DMS114 treated with DMSO at 0.1 percent for 48 hours (cell line): Measurements from ENCODE around the gene FREY1.
A peak's percentile ranks its signal among the peaks of the same experiment; 100 is the strongest.

Experiments used
- DNase-seq: peaks from one replicate; lab custom pipeline; 2025; ENCODE audit not compliant: unreplicated experiment; lab: John Stamatoyannopoulos, UW

FREY1 gene

DNA sequence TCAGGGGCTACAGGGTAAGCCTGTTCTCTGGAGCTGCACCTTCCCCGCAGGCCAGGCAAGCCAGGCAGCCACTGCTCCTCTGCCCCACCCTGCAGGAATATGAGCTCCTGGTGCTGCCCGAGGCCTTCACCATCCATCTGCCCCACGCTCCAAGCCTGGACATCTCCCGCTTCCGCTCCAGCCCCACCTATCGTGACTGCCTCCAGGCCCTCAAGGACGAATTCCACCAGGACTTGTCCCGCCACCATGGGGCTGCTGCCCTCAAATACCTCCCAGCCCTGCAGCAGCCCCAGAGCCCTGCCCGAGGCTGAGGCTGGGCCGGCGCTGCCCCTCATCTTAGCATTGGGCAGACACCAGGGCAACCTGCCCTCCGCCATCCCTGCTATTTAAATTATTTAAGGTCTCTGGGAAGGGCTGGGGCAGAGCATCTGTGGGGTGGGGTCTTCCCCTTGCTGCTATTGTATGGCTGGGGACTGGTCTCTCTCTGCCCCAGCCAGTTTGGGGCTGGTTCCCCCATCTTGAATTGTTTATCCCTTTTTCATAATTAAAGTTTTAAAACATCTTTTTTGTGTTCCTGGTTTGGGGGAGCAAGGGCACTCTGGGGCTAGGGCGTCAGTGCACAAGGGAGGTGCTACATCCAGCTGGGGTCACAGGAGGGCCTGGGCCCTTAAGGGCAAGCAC is 21.6 kb upstream of the FREY1 start:
- no peak for DNase-seq

DNA sequence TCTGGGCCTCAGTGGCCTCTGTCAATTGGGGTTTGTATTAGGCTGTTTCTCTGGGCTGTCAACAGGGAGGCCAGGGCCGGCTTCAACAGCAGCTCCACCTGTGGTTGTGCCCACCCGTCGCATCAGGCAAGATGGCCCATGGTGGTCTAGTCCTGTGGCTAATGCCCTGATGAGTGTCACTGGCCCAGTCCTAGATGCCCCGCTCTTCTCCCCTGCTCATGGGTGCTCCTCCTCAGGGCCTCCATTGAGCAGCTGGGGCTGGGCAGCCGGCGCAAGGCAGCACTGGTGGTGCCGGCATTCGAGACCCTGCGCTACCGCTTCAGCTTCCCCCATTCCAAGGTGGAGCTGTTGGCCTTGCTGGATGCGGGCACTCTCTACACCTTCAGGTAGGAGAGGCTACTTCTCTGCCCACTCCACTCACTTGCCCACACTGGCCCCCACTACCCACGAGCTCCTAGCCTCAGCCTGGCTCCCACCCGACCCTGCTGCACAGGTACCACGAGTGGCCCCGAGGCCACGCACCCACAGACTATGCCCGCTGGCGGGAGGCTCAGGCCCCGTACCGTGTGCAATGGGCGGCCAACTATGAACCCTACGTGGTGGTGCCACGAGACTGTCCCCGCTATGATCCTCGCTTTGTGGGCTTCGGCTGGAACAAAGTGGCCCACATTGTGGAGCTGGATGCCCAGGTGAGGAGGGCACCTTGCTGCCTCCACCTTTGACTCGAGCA is 20.8 kb upstream of the FREY1 start:
- no peak for DNase-seq

DNA sequence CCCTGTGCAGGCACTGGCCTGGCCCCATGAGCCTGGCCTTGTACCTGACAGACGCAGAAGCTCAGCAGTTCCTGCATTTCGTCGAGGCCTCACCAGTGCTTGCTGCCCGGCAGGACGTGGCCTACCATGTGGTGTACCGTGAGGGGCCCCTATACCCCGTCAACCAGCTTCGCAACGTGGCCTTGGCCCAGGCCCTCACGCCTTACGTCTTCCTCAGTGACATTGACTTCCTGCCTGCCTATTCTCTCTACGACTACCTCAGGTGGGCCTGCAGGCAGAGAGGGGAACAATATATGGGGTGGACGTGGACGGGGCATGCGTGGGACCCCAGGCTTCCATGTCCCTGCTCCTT is 20.2 kb upstream of the FREY1 start:
- no peak for DNase-seq

DNA sequence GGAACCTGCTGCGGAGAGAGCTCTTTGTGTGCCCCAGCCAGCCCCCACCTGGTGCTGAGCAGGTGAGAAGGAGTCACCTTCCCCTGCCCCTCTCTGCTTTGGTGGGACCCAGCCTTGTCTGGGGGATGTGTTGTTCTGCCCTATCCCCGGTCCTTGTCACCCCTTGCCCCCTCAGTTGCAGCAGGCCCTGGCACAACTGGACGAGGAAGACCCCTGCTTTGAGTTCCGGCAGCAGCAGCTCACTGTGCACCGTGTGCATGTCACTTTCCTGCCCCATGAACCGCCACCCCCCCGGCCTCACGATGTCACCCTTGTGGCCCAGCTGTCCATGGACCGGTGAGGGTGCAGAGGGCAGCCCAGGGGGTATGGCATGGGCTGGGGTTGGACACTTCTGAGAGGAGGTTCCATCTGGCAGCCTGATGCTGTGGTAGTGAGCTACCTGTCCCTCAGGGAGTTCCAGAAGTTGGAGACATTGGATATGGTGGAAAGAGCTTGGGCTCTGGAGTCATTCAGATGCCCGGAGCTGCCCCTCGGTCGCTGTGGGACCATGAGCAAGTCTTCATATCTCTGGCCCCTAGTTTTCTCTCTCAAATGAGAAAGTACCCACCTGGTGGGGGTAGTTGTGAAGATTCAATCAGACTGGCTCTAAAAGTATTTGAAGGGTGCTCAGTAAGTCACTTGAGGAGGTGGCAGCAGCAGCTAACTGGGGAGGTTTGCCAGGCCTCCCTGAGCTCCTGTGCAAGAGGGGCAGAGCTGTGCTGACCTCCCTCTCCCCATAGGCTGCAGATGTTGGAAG is 19.7 kb upstream of the FREY1 start:
- no peak for DNase-seq

DNA sequence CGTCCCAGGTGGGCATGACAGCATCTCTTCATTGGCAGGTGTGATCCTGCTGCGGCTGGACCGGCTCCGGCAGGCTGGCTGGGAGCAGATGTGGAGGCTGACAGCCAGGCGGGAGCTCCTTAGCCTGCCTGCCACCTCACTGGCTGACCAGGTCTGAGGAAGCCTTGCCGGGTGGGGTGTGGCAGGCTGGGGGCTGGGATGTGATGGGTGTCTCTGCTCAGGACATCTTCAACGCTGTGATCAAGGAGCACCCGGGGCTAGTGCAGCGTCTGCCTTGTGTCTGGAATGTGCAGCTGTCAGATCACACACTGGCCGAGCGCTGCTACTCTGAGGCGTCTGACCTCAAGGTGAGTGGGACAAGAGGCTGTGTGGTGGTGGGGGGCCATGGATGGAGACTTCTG is 18.9 kb upstream of the FREY1 start:
- no peak for DNase-seq

DNA sequence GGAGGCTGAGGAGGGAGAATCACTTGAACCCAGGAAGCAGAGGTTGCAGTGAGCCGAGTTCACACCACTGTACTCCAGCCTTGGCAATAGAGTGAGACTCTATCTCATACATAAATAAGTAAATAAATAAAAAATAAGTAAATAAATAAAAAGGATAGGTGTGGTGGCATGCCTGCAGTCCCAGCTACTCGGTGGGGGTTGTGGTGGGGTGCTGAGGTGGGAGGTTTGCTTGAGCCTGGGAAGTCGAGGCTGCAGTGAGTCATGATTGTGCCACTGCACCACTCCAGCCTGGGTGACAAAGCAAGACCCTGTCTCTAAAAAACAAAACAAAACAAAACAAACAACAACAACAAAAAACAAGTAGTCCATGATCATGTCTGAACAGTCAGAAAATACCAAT is 18.5 kb upstream of the FREY1 start:
- no peak for DNase-seq

DNA sequence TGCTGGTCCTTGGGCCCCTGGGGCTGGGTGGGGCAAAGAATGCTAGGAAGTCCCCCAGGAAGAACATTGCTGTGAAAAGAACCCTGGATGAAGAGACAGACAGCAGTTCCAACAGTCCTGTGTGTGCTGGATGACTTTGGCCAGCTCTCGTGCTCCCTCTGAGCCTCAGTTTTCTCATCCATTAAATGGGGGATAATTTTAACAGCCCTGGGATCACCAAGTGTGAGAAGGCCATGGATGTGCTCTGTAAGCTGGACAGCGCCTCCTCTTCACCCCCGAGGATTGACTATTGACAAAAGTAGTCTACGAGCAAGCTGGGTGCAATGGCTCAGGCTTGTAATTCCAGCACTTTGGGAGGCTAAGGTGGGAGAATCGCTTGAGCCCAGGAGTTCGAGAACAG is 17.9 kb upstream of the FREY1 start:
- no peak for DNase-seq

DNA sequence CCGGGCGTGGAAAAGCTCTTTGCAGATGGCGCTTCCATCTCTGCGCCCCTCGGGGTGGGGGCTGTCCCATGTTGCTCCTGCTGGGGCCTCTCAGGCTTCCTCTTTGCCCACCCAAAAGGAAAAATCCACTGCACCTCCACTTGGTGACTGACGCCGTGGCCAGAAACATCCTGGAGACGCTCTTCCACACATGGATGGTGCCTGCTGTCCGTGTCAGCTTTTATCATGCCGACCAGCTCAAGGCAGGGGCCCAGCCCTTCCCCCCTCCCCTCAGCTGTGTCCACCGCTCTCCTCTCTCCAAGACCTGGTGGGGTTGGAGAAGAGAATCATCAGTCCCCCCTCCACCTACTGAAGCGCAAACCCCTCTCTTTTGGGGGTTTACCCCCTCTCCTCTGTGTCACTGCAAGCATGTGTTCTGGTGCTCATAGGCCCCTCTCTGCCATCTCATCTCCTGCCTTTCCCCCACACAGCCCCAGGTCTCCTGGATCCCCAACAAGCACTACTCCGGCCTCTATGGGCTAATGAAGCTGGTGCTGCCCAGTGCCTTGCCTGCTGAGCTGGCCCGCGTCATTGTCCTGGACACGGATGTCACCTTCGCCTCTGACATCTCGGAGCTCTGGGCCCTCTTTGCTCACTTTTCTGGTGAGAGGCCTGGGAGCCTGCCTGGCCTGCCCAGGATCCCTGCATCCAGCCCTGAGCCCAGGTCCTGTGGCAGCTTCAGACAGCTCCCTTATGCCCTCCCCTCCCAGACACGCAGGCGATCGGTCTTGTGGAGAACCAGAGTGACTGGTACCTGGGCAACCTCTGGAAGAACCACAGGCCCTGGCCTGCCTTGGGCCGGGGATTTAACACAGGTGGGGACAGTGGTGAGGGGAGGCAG is 17.2 kb upstream of the FREY1 start:
- no peak for DNase-seq

DNA sequence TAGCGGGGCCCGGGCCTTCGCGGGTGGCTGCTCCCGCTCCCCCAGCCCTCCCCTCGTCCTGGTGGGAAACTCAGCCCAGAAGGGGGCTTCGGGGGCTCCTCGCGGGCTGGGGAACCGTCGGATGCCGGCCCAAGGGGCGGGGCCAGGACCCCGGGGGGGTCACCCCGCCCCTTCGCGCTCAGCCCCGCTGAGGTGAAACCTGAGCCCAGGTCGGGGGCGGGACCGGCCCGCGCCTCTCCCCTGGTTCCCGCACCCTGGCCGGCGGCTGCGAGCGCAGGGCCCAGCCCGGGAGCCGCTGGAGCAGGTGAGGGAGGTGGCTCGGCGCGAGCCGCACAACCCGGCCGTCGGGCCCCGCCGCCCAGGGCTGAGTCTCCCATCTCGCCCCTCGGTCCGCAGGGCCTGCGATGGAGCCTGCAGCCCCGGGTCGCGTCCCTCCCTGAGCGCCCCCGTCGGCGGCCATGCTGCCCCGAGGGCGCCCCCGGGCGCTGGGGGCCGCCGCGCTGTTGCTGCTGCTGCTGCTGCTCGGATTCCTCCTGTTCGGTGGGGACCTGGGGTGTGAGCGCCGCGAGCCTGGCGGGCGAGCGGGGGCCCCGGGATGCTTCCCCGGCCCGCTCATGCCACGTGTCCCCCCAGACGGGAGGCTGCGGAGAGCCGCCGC is 15.5 kb upstream of the FREY1 start, which contains the start of gene LARGE2:
LARGE2 (plus strand) TSS at position 232 of the 658 bp plus-strand sequence; CDS start at position 459, 227 bp downstream.
- DNase-seq, result no peak

DNA sequence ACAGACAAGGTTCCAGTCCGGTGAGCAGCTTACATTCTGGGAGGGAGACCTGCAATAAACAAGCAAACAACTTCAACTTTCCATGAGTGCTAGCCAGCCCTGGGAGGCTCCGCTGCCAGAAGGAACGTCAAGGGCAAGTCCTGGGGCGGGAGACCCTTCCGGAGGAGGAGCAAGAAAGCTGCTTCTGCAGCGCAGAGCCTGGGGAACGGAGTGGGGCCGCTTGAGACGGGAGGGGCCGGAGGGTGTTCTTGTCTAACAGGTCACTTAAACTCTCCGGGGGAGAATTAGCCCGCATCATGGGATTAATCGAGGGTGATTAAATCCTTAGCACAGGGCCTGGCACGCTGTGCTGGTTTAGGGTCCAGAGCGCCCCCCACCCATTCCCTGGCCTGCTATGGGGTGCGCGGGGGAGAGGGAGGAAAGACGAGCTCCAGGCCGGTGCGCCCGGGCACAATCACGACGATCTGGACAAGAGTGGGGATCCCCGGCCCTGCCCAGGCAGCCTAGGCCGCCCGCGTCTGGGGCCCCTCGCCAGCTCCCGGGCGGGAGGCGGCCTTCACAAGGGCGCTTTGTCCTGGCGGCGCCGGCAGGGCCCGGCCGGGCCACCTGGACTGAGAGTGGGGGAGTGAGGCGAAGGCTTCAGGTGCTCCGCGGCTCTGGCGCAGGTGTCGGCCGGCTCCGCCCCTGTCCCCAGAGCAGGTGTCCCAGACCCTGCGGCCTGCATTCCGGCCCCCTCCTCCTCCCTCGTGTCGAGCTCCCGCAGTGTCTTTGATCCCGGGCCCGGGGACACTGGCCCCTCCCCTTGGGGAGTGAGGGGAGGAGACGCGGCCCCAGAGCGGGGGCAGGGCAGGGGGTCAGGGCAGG is 14.7 kb upstream of the FREY1 start:
- no peak for DNase-seq

DNA sequence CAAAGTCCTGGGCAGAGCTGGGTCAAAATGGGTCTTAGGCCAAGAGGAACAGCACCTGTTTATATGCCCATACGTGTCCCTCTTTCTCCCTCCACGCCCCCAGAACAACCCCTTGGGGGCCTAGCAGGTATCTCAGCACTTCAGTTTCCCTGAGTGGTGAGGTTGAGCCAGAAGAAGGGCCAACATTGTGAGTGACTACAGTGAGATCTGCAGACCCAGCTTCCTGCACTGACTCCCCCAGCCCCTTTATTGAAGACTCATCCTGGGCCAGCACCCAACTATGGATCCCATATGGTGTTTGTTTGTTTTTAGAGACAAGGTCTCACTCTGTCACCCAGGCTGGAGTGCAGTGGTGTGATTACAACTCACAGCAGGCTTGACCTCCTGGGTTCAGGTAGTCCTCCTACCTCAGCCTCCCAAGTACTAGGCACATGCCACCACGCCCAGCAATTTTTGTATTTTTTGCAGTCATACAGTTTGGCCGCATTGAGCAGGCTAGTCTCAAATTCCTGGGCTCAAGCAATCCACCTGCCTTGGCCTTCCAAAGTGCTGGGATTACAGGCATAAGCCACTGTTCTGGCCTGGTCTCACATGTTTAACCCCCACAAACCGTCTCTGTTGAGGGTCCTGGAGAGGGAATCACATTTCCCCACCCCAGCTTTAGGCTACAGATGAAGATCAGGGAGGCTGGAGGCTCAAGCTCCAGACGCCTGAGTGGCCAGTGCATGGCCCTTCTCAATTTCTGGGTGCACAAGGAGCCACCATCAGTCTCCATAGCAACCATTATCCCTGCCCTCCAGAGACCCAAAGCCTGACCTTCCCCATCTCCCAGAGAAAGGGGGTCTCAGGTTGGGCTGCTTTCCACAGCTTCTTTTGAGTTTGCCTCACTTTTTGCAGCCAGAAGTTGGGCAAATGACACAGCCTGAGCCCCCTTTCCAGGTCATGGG is 13.7 kb upstream of the FREY1 start:
- no peak for DNase-seq

DNA sequence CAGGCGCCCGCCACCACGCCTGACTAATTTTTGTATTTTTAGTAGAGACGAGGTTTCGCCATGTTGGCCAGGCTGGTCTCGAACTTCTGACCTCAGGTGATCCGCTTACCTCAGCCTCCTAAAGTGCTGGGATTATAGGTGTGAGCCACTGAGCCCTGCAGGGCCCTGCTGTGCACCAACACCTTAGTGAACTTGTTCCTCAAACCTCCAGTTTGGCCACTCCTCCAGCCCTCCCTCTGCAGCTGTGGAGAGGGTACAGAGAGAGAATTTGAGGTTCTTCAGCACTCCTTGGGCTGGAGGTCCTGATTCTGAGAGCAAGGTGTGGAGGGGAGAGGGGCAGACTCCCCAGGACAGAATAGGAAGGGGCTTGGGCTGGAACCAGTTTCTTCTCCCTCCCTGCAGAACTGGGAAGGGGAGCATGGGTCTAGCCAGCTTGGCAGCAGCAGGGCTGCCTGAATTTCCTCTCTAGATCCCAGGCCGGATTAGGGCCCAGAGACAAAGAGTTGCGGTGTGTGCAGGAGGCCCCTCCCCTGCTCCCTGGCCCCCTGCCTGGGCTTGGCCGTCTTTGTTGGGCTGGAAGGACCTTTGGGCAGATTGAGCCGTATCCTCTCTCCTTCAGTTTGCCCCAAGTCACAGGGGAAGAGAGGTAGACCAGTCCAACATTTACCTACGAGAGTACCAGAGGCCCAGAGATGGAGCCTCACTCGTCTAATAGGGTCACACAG is 12.9 kb upstream of the FREY1 start:
- no peak for DNase-seq

DNA sequence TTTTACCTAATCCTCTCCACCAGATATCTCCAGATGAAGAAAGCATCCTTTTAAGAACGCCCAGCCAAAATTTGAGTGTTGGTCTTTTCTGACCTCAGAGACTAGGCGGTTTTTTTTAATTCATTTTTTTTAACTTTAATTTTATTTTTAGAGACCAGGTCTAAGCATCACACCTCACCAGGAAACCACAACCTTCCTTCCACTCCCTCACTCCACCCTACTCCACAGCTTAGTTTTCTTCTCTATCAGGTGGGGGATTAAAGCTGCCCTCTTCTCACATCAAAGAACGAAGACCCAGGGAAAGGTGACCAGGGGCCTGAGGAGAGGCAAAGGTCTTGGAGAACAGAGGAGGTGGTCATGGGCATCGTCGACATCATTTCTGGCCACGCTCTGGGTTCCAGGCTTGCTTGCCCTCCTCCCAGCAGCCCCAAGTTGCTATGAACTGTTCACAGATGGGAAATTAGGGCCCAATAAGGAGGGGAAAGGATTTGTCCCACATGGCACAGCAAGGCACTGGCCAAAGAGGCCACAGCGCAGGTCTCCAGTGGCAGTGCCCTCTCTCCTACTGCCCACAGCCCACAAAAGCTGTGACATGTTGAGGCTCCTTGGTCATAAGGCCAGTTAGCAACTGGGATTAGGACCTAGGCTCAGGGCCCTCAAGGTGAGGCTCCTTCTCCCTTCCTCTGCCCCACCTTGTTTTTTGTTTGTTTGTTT is 12.0 kb upstream of the FREY1 start:
- DNase-seq, result no peak

DNA sequence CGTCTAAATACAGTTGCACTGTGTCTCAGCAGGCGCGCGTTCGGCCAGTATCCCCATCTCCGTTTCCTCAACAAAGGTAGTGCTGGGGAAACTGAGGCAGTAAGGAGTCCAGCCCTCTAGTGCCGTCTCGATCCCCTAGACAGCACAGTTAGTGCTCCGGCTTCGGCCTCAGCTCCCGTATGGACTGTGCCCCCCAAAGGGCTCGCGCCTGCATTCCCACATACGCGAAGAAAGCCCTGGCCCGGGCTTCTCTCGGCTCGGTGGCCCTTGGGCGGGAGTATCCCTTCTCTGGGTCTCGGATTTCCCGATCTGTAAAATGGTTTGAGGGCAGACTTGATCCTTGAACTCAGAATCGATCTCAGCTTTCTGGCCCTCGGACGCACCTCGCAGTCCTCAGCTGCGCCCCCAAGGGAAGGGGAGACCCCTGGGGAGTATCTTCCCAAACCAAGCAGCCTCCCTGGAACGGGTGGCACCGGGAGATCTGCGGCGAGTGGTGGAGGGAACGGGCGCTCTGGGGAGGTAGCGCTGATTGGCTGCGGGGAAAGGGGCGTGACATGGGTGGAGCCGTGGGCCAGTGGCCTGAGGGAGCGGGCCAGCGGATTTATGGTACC is 11.4 kb upstream of the FREY1 start:
- peak; percentile 76 for DNase-seq

DNA sequence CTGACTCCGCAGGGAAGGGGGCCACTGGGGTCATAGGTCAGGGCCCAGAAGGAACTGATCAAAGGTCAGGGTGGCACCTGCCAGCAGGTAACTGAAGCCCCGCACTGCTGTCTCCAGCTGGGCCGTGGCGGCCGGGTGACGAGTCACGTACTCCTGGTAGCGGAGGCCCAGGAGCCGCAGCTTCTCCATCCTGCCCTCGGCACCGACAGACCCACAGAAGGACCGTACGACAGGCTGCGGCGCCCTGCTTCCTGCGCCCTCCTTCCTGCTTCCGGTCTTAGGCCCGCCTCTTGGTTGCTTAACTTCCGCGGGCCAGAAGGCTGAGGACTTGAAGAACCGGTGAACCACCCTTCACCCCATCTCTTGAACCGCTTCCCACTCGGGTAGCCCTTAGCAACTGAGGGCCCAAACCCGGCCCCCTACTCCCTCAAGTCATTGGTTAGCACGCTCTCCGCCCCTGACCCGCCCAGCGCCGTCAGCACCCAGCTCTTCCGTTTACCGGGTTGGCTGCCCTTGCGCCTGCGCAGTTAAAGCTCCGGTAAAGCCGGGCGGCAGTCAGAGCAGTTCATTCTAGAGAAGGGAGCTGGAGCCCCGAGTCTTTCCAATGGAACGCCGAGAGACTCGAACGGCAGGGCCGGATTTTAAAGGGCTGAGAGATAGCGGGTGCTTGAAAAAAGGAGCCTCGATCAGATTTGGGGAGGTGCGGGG is 10.7 kb upstream of the FREY1 start, which contains the start of gene PEX16:
PEX16 (minus strand) TSS at position 255 of the 708 bp plus-strand sequence; CDS start at position 189, 66 bp downstream.
- peak; percentile 92 for DNase-seq

DNA sequence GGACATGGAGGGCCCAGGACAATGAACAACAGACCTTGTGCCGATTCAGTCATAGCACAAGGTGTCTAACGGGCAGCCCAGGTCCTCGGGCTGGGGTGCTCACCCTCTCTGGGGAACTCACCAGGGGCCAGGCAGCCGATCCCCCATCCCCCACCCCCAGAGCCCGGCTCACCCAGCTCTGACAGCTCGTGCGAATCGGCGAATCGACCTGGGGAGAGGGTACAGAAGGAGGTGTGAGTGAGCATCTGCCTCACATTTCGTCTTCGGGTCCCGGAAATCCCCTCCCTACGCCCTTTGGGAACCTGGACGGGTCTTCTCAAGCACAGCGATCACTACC is 10.2 kb upstream of the FREY1 start:
- DNase-seq, result no peak
